Measurements from ENCODE around the gene NUBPL.

The NUBPL gene

GRCh38 chr14:31828946-31829868, 268.0 kb downstream of the NUBPL start:
- TF ChIP-seq CTCF (IDR thresholded peaks at IDR 0.05): no peak
- no peaks in the 10 kb centered on the region for H3K4me1 ChIP-seq (ENCODE audit: control insufficient read depth in 1 of 2, insufficient read depth in 1 of 2, low read depth in 1 of 2, low read length in 1 of 2)
- H3K36me3 ChIP-seq: no peaks in the 10 kb centered on the region
- H3K27me3 ChIP-seq: no peaks in the 10 kb centered on the region
- H3K4me3 ChIP-seq (ENCODE audit: low read depth in 1 of 2, low read length in 1 of 2): no peak overlapping the region
- H3K9me3 ChIP-seq: no peaks in the 10 kb centered on the region
- no peak overlapping the region for H3K27ac ChIP-seq

- H3K9me3 ChIP-seq: no peaks in the 10 kb centered on the region
- H3K4me1 ChIP-seq (ENCODE audit: control insufficient read depth in 1 of 2, insufficient read depth in 1 of 2, low read depth in 1 of 2, low read length in 1 of 2): no peaks in the 10 kb centered on the region
- TF ChIP-seq CTCF (IDR thresholded peaks at IDR 0.05): no peak
- no peaks in the 10 kb centered on the region for H3K36me3 ChIP-seq
- H3K27ac ChIP-seq: no peak overlapping the region
- H3K27me3 ChIP-seq: no peaks in the 10 kb centered on the region
- no peak overlapping the region for H3K4me3 ChIP-seq (ENCODE audit: low read depth in 1 of 2, low read length in 1 of 2)
These were observed 273.4 kb downstream of the NUBPL start for GRCh38 chr14:31834616-31835015.

DNA sequence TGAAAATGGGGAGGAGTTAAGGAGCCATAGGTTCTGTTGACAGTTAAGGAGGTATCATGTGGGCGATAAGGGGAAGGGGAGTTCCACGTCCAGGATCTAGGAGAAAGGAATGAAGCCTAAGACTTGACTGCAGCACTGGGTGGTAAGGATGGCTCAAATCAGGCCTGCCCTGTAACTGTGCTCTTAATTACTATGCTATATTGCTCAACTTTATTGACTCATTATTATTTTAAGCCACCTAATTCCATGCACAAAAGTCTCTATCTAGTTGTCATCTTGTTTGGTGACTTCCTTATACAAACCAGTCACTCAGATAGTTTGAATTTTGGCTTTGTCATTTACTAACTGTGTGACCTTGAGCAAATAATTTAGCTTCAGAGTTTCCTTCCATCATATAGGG, 273.8 kb downstream of the NUBPL start:
- Histone ChIP-seq H3K36me3 (no peaks in the 10 kb centered on the region), H3K27me3 (no peaks in the 10 kb centered on the region), H3K4me3 (ENCODE audit: low read depth in 1 of 2, low read length in 1 of 2) (no peak overlapping the region), H3K27ac (no peak overlapping the region), H3K9me3 (no peaks in the 10 kb centered on the region), H3K4me1 (ENCODE audit: control insufficient read depth in 1 of 2, insufficient read depth in 1 of 2, low read depth in 1 of 2, low read length in 1 of 2) (no peaks in the 10 kb centered on the region)
- TF ChIP-seq CTCF (IDR thresholded peaks at IDR 0.05): no peak

- Histone ChIP-seq H3K27me3 (no peaks in the 10 kb centered on the region), H3K4me1 (ENCODE audit: control insufficient read depth in 1 of 2, insufficient read depth in 1 of 2, low read depth in 1 of 2, low read length in 1 of 2) (no peaks in the 10 kb centered on the region), H3K9me3 (no peaks in the 10 kb centered on the region), H3K27ac (no peak overlapping the region), H3K4me3 (ENCODE audit: low read depth in 1 of 2, low read length in 1 of 2) (no peak overlapping the region), H3K36me3 (no peaks in the 10 kb centered on the region)
- TF ChIP-seq CTCF (IDR thresholded peaks at IDR 0.05): no peak
These were observed 275.8 kb downstream of the NUBPL start for GRCh38 chr14:31837031-31837430.

DNA sequence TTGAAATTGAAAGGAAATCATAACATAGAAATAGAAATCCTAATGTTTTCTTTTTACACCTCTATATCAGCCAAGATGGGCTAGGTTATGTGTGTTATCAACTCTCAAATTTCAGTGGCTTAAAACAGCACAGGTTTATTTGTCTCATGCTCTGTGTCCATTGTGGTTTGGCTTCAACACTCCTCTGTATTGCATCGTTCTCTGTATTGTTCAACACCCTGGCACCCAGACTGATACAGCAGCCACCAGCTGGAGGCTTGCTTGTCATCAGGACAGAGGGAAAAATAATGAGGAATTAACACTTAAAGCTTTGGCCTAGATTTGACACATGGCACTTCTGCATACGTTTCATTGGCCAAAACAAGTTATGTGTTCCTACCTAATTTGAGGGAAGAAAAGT, 281.7 kb downstream of the NUBPL start:
- H3K4me3 ChIP-seq (ENCODE audit: low read depth in 1 of 2, low read length in 1 of 2): no peak overlapping the region
- no peak for TF ChIP-seq CTCF (IDR thresholded peaks at IDR 0.05)
- H3K36me3 ChIP-seq: no peaks in the 10 kb centered on the region
- no peaks in the 10 kb centered on the region for H3K9me3 ChIP-seq
- no peaks in the 10 kb centered on the region for H3K4me1 ChIP-seq (ENCODE audit: control insufficient read depth in 1 of 2, insufficient read depth in 1 of 2, low read depth in 1 of 2, low read length in 1 of 2)
- H3K27me3 ChIP-seq: no peaks in the 10 kb centered on the region
- H3K27ac ChIP-seq: no peak overlapping the region

All from neutrophil (primary cell).